GM12873 (cell line): ENCODE results near the gene PHOSPHO2.

ENCODE experiments used
- CTCF ChIP-seq: IDR thresholded peaks from 2 replicates; pipeline ENCODE4 v1.5.1; 2012; ENCODE audit warnings: low read depth, mild to moderate bottlenecking, moderate library complexity, low read length, control low read depth; ENCODE audit not compliant: insufficient read depth; ENCODE audit errors: missing control alignments

Gene PHOSPHO2

GRCh38 chr2:169661265-169661664, 33.0 kb upstream of the PHOSPHO2 start:
- no peak for TF ChIP-seq CTCF

GRCh38 chr2:169662744-169663143, 31.5 kb upstream of the PHOSPHO2 start:
- TF ChIP-seq CTCF, result no peak

- no peak for TF ChIP-seq CTCF
Observed at GRCh38 chr2:169663247-169663646, 31.0 kb upstream of the PHOSPHO2 start.

- TF ChIP-seq CTCF, result no peak
Observed at GRCh38 chr2:169664600-169664977, 29.7 kb upstream of the PHOSPHO2 start.

- no peak for TF ChIP-seq CTCF
Observed at GRCh38 chr2:169664978-169665930, 29.0 kb upstream of the PHOSPHO2 start.

GRCh38 chr2:169667583-169667982, 26.7 kb upstream of the PHOSPHO2 start:
- no peak for TF ChIP-seq CTCF

GRCh38 chr2:169670215-169670651, 24.0 kb upstream of the PHOSPHO2 start:
- no peak for TF ChIP-seq CTCF
